HFFc6 (cell line): ENCODE measurements around the gene VEGFB. TPM values are rescaled to one million over a fixed set of nuclear protein-coding genes. Genes with fewer than 3 reads are reported as not detected.

Experiments used
- DNase-seq: peaks from one replicate; pipeline ENCODE4 v3.0.0-alpha.2; 2018
- H3K27ac Mint-ChIP-seq: 2 replicates; pipeline ENCODE4 v1.8.0; 2020; ENCODE audit warnings: mild to moderate bottlenecking, mixed read lengths
- H3K27me3 Mint-ChIP-seq: 2 replicates; pipeline ENCODE4 v1.8.0; 2021; ENCODE audit warnings: mild to moderate bottlenecking, moderate library complexity, mixed read lengths; ENCODE audit not compliant: insufficient read depth
- H3K36me3 Mint-ChIP-seq: 2 replicates; pipeline ENCODE4 v1.8.0; 2021; ENCODE audit warnings: low read depth, mixed read lengths
- H3K4me1 Mint-ChIP-seq: 2 replicates; pipeline ENCODE4 v1.8.0; 2020; ENCODE audit warnings: low read depth, mixed read lengths
- H3K4me3 Mint-ChIP-seq: 2 replicates; pipeline ENCODE4 v1.8.0; 2020; ENCODE audit warnings: mild to moderate bottlenecking, moderate library complexity, mixed read lengths
- H3K9me3 Mint-ChIP-seq: 2 replicates; pipeline ENCODE4 v1.8.0; 2020; ENCODE audit warnings: mild to moderate bottlenecking, mixed read lengths
- total RNA-seq, 6 experiments: library from RNA; stranded (reverse); fragmentation: NEBNext Ultra II Directional; extraction: Animal tissue kit (Norgen Biotek cat#: 25700); gene quantifications; 2 replicates in 1 of 6; 3 replicates in 5 of 6; pipeline ENCODE4 v1.2.3, GENCODE V29; 2021
- TF ChIP-seq, protein P1 (sequence below): fragments of 200-600 bp; sonication (generic); IDR thresholded peaks from 2 replicates; pipeline ENCODE4 v1.5.0; 2021; ENCODE audit warnings: antibody characterized with exemption, mild to moderate bottlenecking

Gene VEGFB
- total RNA-seq, 6 experiments from 2014 or later, result 65.1 to 80.6 (median 71.2) TPM

DNA sequence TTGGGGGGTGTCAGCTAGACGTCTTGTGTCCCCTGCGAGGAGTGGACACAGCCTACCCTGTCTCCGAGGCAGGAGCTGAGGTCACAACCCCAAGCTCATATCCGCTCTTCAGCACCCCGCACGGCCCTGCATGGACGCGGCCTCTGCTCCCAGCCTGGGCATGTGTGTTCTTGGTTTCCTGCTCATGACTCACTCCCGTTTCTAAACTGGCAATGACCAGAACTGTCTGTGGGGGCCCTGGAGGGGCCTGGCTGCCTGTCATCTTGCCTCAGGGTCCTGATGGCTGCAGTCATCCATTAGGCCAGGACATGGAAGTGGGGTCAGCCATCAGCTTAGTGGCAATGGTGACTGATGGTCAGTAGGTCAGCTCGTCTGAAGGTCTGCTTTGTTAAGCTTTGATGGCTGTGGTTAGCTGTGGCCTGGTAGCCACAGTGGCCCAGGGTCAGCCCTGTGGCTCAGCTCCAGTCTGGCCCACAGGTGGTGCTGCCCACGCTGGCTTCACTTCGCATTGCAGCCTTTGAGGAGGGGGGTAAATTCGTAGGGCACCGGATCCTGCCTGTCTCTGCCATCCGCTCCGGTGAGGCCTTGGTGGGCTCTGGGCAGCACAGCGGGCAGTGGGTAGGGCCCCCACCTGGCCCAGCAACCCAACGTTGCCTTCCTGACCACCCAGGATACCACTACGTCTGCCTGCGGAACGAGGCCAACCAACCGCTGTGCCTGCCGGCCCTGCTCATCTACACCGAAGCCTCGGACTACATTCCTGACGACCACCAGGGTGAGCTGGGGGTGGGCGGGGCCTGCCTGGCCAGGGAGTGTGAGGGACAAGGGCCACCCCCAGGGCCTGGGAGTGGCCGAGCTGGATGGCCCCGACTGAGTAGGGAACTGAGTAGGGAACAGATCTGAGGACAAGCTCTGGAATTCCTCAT lies 28.9 kb downstream of the VEGFB start:
- Mint-ChIP-seq H3K4me3 (no peak overlapping the region), H3K27me3 (peaks cover 5% of the 10 kb centered on the region), H3K36me3 (peaks cover 41% of the 10 kb centered on the region), H3K4me1 (peaks cover 31% of the 10 kb centered on the region), H3K9me3 (no peaks in the 10 kb centered on the region), H3K27ac (peak overlapping the region; percentile 84)
- peak; percentile 47 for DNase-seq
- TF ChIP-seq, protein P1, sequence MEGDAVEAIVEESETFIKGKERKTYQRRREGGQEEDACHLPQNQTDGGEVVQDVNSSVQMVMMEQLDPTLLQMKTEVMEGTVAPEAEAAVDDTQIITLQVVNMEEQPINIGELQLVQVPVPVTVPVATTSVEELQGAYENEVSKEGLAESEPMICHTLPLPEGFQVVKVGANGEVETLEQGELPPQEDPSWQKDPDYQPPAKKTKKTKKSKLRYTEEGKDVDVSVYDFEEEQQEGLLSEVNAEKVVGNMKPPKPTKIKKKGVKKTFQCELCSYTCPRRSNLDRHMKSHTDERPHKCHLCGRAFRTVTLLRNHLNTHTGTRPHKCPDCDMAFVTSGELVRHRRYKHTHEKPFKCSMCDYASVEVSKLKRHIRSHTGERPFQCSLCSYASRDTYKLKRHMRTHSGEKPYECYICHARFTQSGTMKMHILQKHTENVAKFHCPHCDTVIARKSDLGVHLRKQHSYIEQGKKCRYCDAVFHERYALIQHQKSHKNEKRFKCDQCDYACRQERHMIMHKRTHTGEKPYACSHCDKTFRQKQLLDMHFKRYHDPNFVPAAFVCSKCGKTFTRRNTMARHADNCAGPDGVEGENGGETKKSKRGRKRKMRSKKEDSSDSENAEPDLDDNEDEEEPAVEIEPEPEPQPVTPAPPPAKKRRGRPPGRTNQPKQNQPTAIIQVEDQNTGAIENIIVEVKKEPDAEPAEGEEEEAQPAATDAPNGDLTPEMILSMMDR, result no peak; the same call in 1 of the 2 replicates

DNA sequence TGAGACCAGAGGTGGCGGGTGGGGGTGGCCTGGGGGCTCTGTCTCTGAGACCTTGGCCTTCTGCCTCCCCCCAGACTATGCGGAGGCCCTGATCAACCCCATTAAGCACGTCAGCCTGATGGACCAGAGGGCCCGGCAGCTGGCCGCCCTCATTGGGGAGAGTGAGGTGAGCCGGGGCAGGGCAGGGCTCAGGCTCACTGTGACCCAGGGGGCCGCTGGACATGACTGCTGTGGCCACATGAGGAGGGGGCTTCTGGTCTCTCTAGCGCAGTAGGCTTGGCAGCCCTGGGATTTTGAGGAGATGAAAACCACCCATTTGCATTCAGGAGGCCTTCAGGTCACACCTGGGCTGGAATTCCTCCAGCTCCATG lies 29.5 kb downstream of the VEGFB start:
- peaks cover 37% of the 10 kb centered on the region for H3K4me1 Mint-ChIP-seq
- peaks cover 42% of the 10 kb centered on the region for H3K36me3 Mint-ChIP-seq
- H3K27ac Mint-ChIP-seq, result no peak overlapping the region
- H3K9me3 Mint-ChIP-seq, result no peaks in the 10 kb centered on the region
- peaks cover 9% of the 10 kb centered on the region for H3K27me3 Mint-ChIP-seq
- DNase-seq, result no peak
- TF ChIP-seq, protein P1, result no peak
- no peak overlapping the region for H3K4me3 Mint-ChIP-seq

DNA sequence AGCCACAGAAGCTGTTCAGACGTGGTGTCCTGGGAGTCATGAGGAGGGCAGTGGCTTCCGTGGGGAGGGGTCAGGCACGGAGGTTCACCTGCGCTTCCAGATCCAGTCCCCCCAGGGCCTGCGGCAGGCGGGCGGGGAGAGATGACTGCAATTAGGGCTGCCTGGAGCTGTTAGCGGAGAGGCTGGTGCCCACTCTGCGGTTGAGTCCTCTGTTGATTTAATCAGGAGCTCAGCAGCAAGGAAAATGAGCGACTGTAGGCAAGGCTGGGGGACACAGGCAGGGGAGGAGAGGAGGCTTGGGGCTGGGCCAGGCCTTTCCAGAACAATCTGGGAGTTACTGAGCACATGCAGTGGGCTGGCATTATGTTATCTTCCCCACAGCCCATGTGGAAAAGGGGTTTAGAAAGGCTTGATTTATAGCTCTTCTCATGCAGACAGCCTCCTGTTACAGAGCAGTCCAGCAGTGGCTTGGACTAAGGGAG lies 30.0 kb downstream of the VEGFB start:
- Mint-ChIP-seq H3K4me1 (peaks cover 40% of the 10 kb centered on the region), H3K4me3 (no peak overlapping the region), H3K9me3 (no peaks in the 10 kb centered on the region), H3K27me3 (peaks cover 12% of the 10 kb centered on the region), H3K36me3 (peaks cover 39% of the 10 kb centered on the region), H3K27ac (no peak overlapping the region)
- no peak for DNase-seq
- TF ChIP-seq, protein P1, result no peak

DNA sequence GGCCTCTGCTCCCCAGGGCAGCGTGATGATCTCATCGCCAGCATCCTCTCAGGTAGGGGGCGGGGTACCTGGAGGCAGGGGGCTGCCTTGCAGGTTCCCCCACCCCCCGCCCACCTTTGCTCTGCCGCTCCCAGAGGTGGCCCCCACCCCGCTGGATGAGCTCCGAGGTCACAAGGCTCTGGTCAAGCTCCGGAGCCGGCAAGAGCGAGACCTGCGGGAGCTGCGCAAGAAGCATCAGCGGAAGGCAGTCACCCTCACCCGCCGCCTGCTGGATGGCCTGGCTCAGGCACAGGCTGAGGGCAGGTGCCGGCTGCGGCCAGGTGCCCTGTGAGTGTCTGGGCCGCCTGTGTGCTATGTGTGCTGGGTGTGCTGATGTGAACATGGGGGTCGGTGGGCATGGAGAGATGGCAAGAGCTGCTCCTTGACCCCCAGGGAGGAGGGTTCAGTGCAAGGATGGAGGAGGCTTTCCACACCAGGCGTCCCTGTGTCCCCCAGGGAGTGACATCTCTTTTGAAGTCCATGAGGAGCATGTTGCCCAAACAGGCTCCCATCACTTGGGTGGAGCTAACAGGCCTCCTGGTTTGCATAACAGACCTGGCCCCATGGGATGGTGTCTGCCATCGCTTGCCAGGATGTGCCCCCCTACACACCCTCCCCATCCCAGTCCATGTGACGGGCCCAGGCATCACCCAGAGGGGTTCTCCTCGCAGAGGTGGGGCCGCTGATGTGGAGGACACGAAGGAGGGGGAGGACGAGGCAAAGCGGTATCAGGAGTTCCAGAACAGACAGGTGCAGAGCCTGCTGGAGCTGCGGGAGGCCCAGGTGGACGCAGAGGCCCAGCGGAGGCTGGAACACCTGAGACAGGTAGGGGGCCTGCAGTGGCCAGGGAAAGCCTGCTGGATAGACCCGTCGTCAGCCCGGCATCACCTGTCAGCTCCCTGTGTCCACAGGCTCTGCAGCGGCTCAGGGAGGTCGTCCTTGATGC lies 31.1 kb downstream of the VEGFB start:
- Mint-ChIP-seq H3K27ac (no peak overlapping the region; the same call in 1 of the 2 replicates), H3K4me1 (peaks cover 46% of the 10 kb centered on the region), H3K36me3 (peaks cover 34% of the 10 kb centered on the region), H3K9me3 (no peaks in the 10 kb centered on the region), H3K4me3 (no peak overlapping the region), H3K27me3 (peaks cover 16% of the 10 kb centered on the region)
- TF ChIP-seq, protein P1, result no peak
- DNase-seq, result no peak

DNA sequence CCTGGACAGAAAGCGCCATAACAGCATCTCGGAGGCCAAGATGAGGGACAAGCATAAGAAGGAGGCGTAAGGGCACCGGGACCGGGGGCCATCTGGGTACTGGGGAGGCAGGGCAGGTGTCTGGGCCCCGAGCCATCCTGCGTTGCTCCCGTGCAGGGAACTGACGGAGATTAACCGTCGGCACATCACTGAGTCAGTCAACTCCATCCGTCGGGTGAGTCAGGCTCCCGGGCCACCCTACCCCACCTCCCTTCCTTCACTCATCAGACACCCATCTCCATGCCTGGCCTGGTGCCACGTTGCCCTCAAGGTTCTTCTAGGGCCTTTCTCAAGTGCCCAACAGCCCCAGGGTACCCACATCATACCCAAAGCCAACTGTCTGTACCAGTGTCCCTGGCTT lies 32.0 kb downstream of the VEGFB start:
- TF ChIP-seq, protein P1, result no peak
- no peak overlapping the region for H3K4me3 Mint-ChIP-seq
- H3K27ac Mint-ChIP-seq, result peak overlapping the region; percentile 72
- peaks cover 34% of the 10 kb centered on the region for H3K36me3 Mint-ChIP-seq
- no peaks in the 10 kb centered on the region for H3K9me3 Mint-ChIP-seq
- peaks cover 47% of the 10 kb centered on the region for H3K4me1 Mint-ChIP-seq
- DNase-seq, result no peak
- H3K27me3 Mint-ChIP-seq, result peaks cover 16% of the 10 kb centered on the region
